ENCODE measurements around the gene PRAMEF17.
"Not testable (repeated sequence)": the region's sequence is repeated elsewhere in the genome, so short reads cannot be mapped to it uniquely, and the experiment has no call there.

GRCh38 chr1:13347034-13347433 is 42.4 kb upstream of the PRAMEF17 start, which contains the start of gene PRAMEF14:
- TF ChIP-seq SP1 (IDR thresholded peaks at IDR 0.05; ENCODE audit: low read depth, low read length); EZH2 (IDR thresholded peaks at IDR 0.05; ENCODE audit: low read depth, low read length, severe bottlenecking); CTCF (IDR thresholded peaks at IDR 0.05; ENCODE audit: control extremely low read depth in 1 of 3, insufficient read depth in 1 of 3, low read depth in 1 of 3, low read length in 3 of 3); BRCA1 (IDR thresholded peaks at IDR 0.05; ENCODE audit: low read depth, low read length); EP300 (IDR thresholded peaks at IDR 0.05; ENCODE audit: borderline replicate concordance in 1 of 2, low read depth in 2 of 2, low read length in 2 of 2); SUZ12 (IDR thresholded peaks at IDR 0.05; ENCODE audit: low read length); USF2 (IDR thresholded peaks at IDR 0.05; ENCODE audit: low read length); CHD2 (IDR thresholded peaks at IDR 0.05; ENCODE audit: low read length); SRF (IDR thresholded peaks at IDR 0.05; ENCODE audit: low read depth, low read length); SP2 (IDR thresholded peaks at IDR 0.05; ENCODE audit: low read length); POLR2A (IDR thresholded peaks at IDR 0.05; ENCODE audit: control extremely low read depth in 1 of 2, low read depth in 2 of 2, low read length in 2 of 2); RAD21 (IDR thresholded peaks at IDR 0.05 in 1 of 2, conservative IDR thresholded peaks at IDR 0.05 in 1 of 2; ENCODE audit: low read depth in 2 of 2, low read length in 2 of 2); JUND (IDR thresholded peaks at IDR 0.05; ENCODE audit: low read length): not testable (repeated sequence)
